NCI-H524 (cell line): ENCODE results near the gene NME5.
A peak's percentile ranks its signal among the peaks of the same experiment; 100 is the strongest.
"Not testable (repeated sequence)": the region's sequence is repeated elsewhere in the genome, so short reads cannot be mapped to it uniquely, and the experiment has no call there.

Experiments used
- DNase-seq, 2 experiments: peaks; one replicate each; lab custom pipeline; 2025; lab: John Stamatoyannopoulos, UW

Gene NME5

GRCh38 chr5:138138949-138139780 lies at the start of gene NME5:
TSS of gene NME5 (minus strand) at chr5:138139428. CDS start at chr5:138138780, 648 bp downstream.
- peak; percentile 26 to 60 for DNase-seq

GRCh38 chr5:138188626-138189025 lies 49.4 kb upstream of the NME5 start:
- DNase-seq = no peak

- no peak for DNase-seq
These were observed 46.8 kb upstream of the NME5 start for GRCh38 chr5:138186002-138186447.

GRCh38 chr5:138182808-138183207 lies 43.6 kb upstream of the NME5 start:
- no peak for DNase-seq

- no peak for DNase-seq
These were observed 41.6 kb upstream of the NME5 start for GRCh38 chr5:138180841-138181240.

- peak; percentile 39 to 77 for DNase-seq
These were observed 41.1 kb upstream of the NME5 start for GRCh38 chr5:138180183-138180782.

- peak in 1 of 2 experiments; percentile 27 for DNase-seq
These were observed 40.1 kb upstream of the NME5 start for GRCh38 chr5:138179277-138179857.

GRCh38 chr5:138178516-138179276 lies 39.5 kb upstream of the NME5 start, which contains the start of the genes BRD8 and KIF20A:
TSS of gene BRD8 (minus strand) at chr5:138178630. CDS start at chr5:138178614, 16 bp downstream.
TSS of gene KIF20A (plus strand) at chr5:138179112. CDS start at chr5:138179681, 569 bp downstream.
- peak; percentile 89 to 95 for DNase-seq

GRCh38 chr5:138177941-138178515 lies 38.8 kb upstream of the NME5 start:
- DNase-seq = peak in 1 of 2 experiments; percentile 18

- DNase-seq = no peak
These were observed 31.1 kb upstream of the NME5 start for GRCh38 chr5:138170299-138170698.

GRCh38 chr5:138169124-138169523 lies 29.9 kb upstream of the NME5 start:
- DNase-seq = no peak

- DNase-seq = no peak
These were observed 24.5 kb upstream of the NME5 start for GRCh38 chr5:138163721-138164120.

GRCh38 chr5:138160706-138161105 lies 21.5 kb upstream of the NME5 start:
- DNase-seq = no peak

GRCh38 chr5:138159666-138160065 lies 20.4 kb upstream of the NME5 start:
- DNase-seq = no peak

GRCh38 chr5:138157626-138158025 lies 18.4 kb upstream of the NME5 start:
- no peak for DNase-seq

GRCh38 chr5:138155977-138156376 lies 16.7 kb upstream of the NME5 start:
- DNase-seq = not testable (repeated sequence)

- DNase-seq = no peak
These were observed 10.3 kb upstream of the NME5 start for GRCh38 chr5:138149530-138149929.

GRCh38 chr5:138148811-138149210 lies 9.6 kb upstream of the NME5 start:
- no peak for DNase-seq

- not testable (repeated sequence) for DNase-seq
These were observed 4.3 kb upstream of the NME5 start for GRCh38 chr5:138143578-138143977.

- peak; percentile 72 to 92 for DNase-seq
These were observed 2.5 kb upstream of the NME5 start for GRCh38 chr5:138141734-138142133.

- DNase-seq = no peak
These were observed 1.0 kb upstream of the NME5 start for GRCh38 chr5:138140268-138140667.

- DNase-seq = no peak
These were observed 508 bp upstream of the NME5 start for GRCh38 chr5:138139781-138140090.
